K562 (cell line): ENCODE measurements around the gene KANK2. TPM values are rescaled to one million over a fixed set of nuclear protein-coding genes. Genes with fewer than 3 reads are reported as not detected.
A peak's percentile ranks its signal among the peaks of the same experiment; 100 is the strongest.

Experiments
- CBX3 ChIP-seq, 2 experiments: IDR thresholded peaks; 1 replicate in 1 of 2; 2 replicates in 1 of 2; pipeline ENCODE4 v1.6.1; 2012; ENCODE audit warnings: inconsistent platforms in 2 of 2, low read length in 2 of 2, borderline replicate concordance in 1 of 2, control low read depth in 1 of 2
- NR1H2 ChIP-seq: sonication (generic); formaldehyde crosslinking; IDR thresholded peaks from 2 replicates; pipeline ENCODE4 v1.4.0; 2020; ENCODE audit warnings: mild to moderate bottlenecking, missing genetic modification reagents
- NRF1 ChIP-seq, 2 experiments: fragments of 450-650 bp; IDR thresholded peaks in 1 of 2; conservative IDR thresholded peaks in 1 of 2; 2 replicates each; pipeline ENCODE4 v1.6.1; 2014; ENCODE audit warnings: mild to moderate bottlenecking in 2 of 2
- STAT5B ChIP-seq: fragments of 250-450 bp; sonication (Bioruptor Pico); IDR thresholded peaks from 2 replicates; pipeline ENCODE4 v1.8.0; 2021; ENCODE audit warnings: mild to moderate bottlenecking, inconsistent platforms
- SUPT5H ChIP-seq: fragments of 450-650 bp; IDR thresholded peaks from 2 replicates; pipeline ENCODE4 v1.6.1; 2016
- ZBTB7A ChIP-seq: IDR thresholded peaks from 2 replicates; pipeline ENCODE4 v1.6.1; 2011; ENCODE audit warnings: low read depth, mild to moderate bottlenecking, low read length, moderate library complexity, borderline replicate concordance; ENCODE audit not compliant: control insufficient read depth
- polyA plus RNA-seq, 8 experiments: library from polyadenylated mRNA; depleted of rRNA in 4 of 8; stranded (reverse) in 5 of 8; unstranded in 3 of 8; fragments of >200 nt; fragmentation: Nextera tagmentation in 2 of 8; fragmentation: Illumina TruSeq in 1 of 8; extraction: Ambion mirVana in 2 of 8; extraction: Trizol in 1 of 8; gene quantifications; 2 replicates each; pipeline versions ENCODE4 v1.2.1 to v1.2.3, GENCODE V29; 2011 to 2014; ENCODE audit warnings: inconsistent platforms in 1 of 8, missing spikeins in 1 of 8
- total RNA-seq, 7 experiments: library from RNA; depleted of rRNA in 6 of 7; stranded (reverse); fragments of >200 nt in 6 of 7; fragmentation: Illumina TruSeq in 2 of 7; extraction: Trizol in 2 of 7; gene quantifications; 2 replicates each; pipeline versions ENCODE4 v1.2.1 to v1.2.3, GENCODE V29; 2011 to 2021; ENCODE audit warnings: low replicate concordance in 1 of 7
- TF ChIP-seq, protein P1 (sequence below), 3 experiments: IDR thresholded peaks in 2 of 3; conservative IDR thresholded peaks in 1 of 3; 2 replicates each; pipeline ENCODE4 v1.5.1; 2011 to 2012; ENCODE audit warnings: low read length in 3 of 3, mild to moderate bottlenecking in 3 of 3, control low read depth in 2 of 3, improper control_type of control experiment in 1 of 3, inconsistent platforms in 1 of 3, low read depth in 1 of 3, mixed read lengths in 1 of 3, moderate library complexity in 1 of 3; ENCODE audit not compliant: insufficient read depth in 2 of 3
- TF ChIP-seq, protein P2 (sequence below): fragments of 450-650 bp; IDR thresholded peaks from 2 replicates; pipeline ENCODE4 v1.6.1; 2018; ENCODE audit not compliant: partially characterized antibody
- TF ChIP-seq, protein P3 (sequence below), 2 experiments: fragments of 450-650 bp in 1 of 2; sonication (generic) in 1 of 2; formaldehyde crosslinking in 1 of 2; IDR thresholded peaks; 2 replicates each; pipeline versions ENCODE4 v1.7.1 to v1.9.0; 2016 to 2022; ENCODE audit warnings: inconsistent platforms in 1 of 2, mild to moderate bottlenecking in 1 of 2, missing genetic modification reagents in 1 of 2

Gene KANK2
- total and polyA plus RNA-seq, 9 of the 15 experiments (the other 6 are each of a cell fraction or from before 2014, with no cell fraction given), result 4.4 to 47.8 (median 21.3) TPM

DNA sequence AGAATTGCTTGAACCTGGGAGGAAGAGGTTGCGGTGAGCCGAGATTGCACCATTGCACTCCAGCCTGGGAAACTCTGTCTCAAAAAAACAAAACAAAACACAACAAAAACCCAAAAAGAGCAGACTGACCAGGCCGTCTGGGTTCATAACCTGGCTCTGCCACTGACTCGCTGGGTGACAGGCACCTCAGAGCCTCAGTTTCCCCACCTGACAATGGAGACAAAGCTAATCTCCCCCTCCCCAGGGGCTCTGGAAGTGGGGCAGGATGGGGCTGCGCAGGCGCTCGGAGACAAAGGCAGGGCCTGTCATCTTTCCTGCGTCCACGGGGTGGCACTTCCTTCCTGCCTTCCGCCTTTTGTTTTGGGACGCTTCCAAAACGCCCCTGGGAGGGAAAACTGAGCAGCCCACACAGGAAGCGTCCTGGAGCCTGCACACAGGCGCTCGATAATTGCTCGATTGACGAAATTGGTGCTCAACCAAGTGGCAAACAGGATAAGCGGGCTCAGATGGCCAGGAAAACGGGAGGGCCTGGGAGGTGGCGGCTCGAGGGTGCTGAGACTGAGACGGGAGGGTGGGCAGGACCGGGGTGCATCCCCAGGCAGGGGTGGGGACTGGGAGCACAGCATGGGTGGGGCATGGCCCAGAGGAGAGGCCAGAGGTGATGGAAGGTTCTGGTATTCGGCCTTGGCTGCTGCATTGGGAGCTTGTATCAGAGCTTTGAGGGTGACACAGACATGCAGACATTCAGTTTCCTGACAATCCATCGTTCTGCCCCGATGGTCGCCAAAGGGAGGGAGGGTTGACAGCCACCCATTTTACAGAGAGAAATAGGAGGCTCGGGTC, 59.6 kb downstream of the KANK2 start (continued):
- TF ChIP-seq, protein P1, sequence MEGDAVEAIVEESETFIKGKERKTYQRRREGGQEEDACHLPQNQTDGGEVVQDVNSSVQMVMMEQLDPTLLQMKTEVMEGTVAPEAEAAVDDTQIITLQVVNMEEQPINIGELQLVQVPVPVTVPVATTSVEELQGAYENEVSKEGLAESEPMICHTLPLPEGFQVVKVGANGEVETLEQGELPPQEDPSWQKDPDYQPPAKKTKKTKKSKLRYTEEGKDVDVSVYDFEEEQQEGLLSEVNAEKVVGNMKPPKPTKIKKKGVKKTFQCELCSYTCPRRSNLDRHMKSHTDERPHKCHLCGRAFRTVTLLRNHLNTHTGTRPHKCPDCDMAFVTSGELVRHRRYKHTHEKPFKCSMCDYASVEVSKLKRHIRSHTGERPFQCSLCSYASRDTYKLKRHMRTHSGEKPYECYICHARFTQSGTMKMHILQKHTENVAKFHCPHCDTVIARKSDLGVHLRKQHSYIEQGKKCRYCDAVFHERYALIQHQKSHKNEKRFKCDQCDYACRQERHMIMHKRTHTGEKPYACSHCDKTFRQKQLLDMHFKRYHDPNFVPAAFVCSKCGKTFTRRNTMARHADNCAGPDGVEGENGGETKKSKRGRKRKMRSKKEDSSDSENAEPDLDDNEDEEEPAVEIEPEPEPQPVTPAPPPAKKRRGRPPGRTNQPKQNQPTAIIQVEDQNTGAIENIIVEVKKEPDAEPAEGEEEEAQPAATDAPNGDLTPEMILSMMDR (IDR thresholded peaks at IDR 0.05 in 2 of 3, conservative IDR thresholded peaks at IDR 0.05 in 1 of 3; ENCODE audit: insufficient read depth in 2 of 3, low read depth in 1 of 3, low read length in 3 of 3), result peak; percentile 86 to 92 (median 87)
- TF ChIP-seq ZBTB7A (peak; percentile 76; the same call in 1 of the 2 replicates), NR1H2 (0 out of 2 replicates have a peak, but pooled peaks have one; percentile 84), CBX3 (IDR thresholded peaks at IDR 0.05; ENCODE audit: borderline replicate concordance in 1 of 2, low read length in 2 of 2) (peak in 1 of 2 experiments; percentile 65; a peak in 1 of 3 replicates), NRF1 (conservative IDR thresholded peaks at IDR 0.05 in 1 of 2, IDR thresholded peaks at IDR 0.05 in 1 of 2) (peak; percentile 94 to 95), SUPT5H (0 out of 2 replicates have a peak, but pooled peaks have one; percentile 10), STAT5B (CRISPR knock-in tag) (no peak)
- TF ChIP-seq, protein P2, sequence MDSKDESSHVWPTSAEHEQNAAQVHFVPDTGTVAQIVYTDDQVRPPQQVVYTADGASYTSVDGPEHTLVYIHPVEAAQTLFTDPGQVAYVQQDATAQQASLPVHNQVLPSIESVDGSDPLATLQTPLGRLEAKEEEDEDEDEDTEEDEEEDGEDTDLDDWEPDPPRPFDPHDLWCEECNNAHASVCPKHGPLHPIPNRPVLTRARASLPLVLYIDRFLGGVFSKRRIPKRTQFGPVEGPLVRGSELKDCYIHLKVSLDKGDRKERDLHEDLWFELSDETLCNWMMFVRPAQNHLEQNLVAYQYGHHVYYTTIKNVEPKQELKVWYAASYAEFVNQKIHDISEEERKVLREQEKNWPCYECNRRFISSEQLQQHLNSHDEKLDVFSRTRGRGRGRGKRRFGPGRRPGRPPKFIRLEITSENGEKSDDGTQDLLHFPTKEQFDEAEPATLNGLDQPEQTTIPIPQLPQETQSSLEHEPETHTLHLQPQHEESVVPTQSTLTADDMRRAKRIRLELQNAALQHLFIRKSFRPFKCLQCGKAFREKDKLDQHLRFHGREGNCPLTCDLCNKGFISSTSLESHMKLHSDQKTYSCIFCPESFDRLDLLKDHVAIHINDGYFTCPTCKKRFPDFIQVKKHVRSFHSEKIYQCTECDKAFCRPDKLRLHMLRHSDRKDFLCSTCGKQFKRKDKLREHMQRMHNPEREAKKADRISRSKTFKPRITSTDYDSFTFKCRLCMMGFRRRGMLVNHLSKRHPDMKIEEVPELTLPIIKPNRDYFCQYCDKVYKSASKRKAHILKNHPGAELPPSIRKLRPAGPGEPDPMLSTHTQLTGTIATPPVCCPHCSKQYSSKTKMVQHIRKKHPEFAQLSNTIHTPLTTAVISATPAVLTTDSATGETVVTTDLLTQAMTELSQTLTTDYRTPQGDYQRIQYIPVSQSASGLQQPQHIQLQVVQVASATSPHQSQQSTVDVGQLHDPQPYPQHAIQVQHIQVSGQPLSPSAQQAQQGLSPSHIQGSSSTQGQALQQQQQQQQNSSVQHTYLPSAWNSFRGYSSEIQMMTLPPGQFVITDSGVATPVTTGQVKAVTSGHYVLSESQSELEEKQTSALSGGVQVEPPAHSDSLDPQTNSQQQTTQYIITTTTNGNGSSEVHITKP, result peak; percentile 98
- TF ChIP-seq, protein P3, sequence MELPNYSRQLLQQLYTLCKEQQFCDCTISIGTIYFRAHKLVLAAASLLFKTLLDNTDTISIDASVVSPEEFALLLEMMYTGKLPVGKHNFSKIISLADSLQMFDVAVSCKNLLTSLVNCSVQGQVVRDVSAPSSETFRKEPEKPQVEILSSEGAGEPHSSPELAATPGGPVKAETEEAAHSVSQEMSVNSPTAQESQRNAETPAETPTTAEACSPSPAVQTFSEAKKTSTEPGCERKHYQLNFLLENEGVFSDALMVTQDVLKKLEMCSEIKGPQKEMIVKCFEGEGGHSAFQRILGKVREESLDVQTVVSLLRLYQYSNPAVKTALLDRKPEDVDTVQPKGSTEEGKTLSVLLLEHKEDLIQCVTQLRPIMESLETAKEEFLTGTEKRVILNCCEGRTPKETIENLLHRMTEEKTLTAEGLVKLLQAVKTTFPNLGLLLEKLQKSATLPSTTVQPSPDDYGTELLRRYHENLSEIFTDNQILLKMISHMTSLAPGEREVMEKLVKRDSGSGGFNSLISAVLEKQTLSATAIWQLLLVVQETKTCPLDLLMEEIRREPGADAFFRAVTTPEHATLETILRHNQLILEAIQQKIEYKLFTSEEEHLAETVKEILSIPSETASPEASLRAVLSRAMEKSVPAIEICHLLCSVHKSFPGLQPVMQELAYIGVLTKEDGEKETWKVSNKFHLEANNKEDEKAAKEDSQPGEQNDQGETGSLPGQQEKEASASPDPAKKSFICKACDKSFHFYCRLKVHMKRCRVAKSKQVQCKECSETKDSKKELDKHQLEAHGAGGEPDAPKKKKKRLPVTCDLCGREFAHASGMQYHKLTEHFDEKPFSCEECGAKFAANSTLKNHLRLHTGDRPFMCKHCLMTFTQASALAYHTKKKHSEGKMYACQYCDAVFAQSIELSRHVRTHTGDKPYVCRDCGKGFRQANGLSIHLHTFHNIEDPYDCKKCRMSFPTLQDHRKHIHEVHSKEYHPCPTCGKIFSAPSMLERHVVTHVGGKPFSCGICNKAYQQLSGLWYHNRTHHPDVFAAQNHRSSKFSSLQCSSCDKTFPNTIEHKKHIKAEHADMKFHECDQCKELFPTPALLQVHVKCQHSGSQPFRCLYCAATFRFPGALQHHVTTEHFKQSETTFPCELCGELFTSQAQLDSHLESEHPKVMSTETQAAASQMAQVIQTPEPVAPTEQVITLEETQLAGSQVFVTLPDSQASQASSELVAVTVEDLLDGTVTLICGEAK (IDR thresholded peaks at IDR 0.05), result 0 out of 2 replicates have a peak, but pooled peaks have one; percentile 17
- TF ChIP-seq, protein P3 (CRISPR knock-in tag; IDR thresholded peaks at IDR 0.05), result no peak
